ELF-1 (cell line): ENCODE measurements around the gene STRIP2.

ENCODE experiments used
- DNase-seq: peaks from one replicate; pipeline ENCODE4 v3.0.0-alpha.2; 2016; ENCODE audit warnings: low read depth, low spot score

STRIP2 gene

DNA sequence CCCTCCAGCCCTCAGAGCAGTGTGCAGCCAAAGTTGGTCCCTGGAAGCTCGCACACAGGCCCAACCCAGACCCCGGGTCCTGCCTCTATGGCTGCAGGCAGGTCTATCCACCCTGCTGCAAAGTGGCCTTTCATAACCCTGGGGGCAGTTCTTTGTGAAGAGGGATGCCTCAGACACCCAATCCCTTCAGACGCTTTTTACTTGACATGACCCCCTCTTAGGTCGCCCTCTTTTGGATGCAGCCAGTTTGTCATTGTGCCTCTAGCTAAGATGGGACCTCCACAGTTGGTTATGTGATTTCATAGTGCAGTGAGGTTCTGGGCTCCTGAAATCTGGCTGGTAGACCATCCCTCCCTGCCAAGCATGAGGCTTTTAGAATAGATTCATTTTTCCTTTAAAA is 95.4 kb downstream of the STRIP2 start:
- DNase-seq = no peak

DNA sequence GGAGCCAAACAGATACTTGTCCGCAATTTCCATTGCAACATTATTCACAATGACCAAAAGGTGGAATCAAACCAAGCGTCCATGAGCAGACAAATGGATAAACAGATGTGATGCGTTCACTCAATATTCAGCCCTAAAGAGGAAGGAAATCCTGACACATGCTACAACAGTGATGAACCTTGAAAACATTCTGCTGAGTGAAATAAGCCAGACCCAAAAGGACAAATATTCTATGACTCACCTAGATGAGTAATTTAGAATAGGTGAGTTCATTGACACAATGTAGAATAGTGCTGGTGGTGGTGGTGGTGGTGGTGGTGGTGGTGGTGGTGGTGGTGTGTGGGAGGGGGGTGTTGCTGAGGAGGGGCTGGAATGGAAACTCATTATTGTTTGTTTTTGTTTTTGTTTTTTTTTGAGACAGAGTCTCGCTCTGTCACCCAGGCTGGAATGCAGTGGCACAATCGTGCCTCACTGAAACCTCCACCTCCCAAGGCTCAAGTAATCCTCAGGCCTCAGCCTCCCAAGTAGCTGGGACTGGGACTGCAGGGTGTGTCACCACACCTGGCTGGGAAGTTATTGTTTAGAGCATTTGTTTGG is 96.7 kb downstream of the STRIP2 start:
- DNase-seq = no peak

DNA sequence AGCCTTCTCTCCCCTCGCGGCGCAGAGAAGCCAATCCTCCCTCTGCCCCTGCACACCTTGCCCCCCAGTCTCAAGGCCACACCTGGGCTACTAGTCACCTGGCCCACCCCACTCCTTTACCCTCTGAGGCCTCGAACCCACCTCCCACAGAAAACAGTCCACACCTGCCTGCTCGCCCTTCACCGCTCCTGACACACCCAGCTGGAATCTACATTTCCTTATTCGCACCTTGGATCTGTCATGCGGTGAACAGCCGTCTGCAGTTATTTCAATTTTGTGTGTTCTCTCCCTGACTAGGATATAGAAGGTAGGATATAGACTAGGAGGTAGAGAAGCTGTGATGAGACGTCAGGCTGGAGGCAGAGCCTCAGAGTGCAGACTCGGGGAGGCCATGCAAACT is 97.5 kb downstream of the STRIP2 start:
- no peak for DNase-seq

DNA sequence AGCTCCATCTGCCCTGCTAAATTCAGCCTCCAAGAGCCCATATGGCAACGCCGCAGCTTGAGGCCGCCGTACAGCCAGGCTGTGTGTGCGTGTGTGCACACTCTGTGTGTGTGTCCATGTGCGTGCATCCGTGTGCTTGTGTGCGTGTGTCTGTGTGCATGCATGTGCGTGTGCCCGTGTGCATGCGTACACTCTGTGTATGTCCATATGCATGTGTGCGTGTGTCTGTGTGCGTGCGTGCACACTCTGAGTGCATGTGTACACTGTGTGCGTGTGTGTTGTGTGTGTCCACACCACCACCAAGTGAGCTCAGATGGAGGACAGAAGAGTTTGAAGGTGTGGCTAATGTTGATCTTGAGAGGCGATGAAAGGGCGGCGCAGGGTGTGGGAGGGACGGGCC is 98.1 kb downstream of the STRIP2 start:
- DNase-seq = no peak

DNA sequence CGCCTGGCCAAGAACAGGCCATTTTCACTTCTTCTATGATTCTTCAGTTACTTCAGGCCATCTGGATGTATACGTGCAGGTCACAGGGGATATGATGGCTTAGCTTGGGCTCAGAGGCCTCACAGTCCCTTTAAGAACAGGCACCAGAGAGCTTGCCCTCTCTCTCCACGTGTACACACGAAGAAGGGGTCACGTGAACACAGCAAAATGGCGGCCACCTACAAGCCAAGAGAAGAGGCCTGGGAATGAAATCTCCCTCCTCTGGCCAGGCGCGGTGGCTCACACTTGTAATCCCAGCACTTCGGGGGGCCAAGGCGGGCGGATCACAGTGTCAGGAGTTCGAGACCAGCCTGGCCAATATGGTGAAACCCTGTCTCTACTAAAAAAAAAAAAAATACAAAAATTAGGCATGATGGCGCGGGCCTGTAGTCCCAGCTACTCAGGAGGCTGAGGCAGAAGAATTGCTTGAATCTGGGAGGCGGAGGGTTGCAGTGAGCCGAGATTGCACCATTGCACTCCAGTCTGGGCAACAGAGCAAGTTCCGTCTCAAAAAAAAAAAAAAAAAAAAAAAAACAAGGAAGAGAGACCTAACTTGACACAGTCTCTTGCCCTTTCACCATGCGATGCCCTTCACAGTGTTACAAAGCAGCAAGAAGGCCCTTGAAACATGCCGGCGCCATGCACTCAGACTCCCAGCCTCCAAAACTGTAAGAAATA is 100.5 kb downstream of the STRIP2 start:
- DNase-seq = peak; percentile 38

DNA sequence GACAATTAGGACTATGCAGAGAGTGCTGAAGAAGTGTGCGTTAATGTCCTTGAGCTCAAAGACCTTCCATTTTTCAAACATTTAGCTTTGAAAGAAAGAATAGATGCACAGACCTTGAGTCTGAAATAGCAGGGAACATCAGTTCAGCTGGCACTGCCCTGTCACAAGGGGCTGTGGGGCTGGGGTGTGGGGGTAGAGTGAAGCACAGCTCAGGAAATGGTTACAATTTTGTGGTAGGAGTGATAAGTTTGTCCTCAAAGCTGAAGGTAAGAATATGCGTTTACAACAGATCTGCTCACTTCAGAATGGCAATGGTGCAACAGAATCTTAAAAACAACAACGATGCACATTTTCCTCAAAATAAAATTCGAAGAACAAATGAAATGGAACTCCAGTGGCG is 101.7 kb downstream of the STRIP2 start:
- no peak for DNase-seq

DNA sequence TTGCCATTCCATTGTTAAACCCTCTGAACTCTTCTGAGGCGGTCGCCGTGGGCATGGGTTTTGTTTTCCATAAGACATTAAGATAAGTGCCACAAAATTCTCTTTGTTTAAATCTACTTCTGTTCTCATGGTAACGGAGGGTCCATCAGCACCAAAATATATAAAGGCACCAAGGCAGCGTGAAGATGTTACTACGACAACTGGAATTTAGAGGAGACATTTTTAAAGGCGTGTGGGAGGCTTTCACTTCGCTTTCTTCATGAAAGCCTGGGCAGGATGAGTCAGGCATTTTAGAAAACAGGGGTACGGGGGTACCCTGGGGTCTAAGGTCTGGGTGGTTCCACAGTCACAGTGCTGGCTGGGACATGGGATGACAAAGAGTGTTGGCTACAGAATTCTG is 102.1 kb downstream of the STRIP2 start:
- no peak for DNase-seq
